ENCODE measurements around the gene SPATS2L. TPM values are rescaled to one million over a fixed set of nuclear protein-coding genes. Genes with fewer than 3 reads are reported as not detected.

The SPATS2L gene
- total RNA-seq, 3 donors from 2014 or later = 61.3 to 67.5 (median 64.5) TPM

DNA sequence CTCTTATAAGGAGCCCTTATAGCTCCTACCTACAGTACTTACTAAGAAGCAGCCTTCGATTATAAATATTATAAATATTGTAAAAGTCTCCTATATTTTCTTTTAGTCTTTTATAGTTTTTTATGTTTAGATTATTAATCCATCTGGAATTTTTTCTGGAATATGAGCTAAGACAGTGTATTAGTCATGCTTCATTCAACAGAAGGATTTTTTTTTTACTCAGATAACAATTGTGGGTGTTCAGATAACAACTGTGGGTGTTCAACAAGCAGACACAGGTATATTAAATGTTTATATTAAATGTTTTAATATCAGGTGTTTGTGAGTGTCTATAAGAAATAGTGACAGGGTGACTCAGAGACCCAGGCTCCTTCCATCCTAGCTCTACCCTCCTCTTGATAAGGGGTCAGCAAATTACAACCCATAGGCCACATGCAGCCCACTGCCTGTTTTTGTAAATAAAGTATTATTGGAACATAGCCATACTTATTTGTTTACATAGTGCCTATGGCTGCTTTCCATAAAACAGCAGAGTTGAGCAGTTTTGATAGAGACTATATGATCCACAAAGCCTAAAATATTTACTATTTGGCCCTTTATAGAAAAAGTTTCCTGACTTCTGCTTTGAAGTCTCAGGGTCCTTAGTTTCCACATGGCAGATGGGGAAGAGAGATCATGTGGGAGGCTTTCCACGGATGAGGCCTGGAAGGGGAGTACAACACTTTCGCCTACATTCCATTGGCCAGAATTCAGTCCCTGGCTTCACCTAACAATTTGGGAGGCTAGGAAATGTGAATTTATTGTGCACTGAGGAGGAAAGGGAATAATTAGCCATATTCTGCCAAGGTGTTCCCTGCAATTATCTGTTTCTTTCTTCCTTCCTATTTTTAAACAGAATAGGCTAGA, 4.3 kb upstream of the SPATS2L start:
- no peak for DNase-seq (ENCODE audit: low spot score in 2 of 2)
- H3K36me3 ChIP-seq = no peaks in the 10 kb centered on the region
- H3K4me3 ChIP-seq = no peak overlapping the region
- no peaks in the 10 kb centered on the region for H3K4me1 ChIP-seq
- no peak for TF ChIP-seq POLR2AphosphoS5 (IDR thresholded peaks at IDR 0.05)
- TF ChIP-seq POLR2A (IDR thresholded peaks at IDR 0.05) = no peak
- no peak for TF ChIP-seq CTCF (IDR thresholded peaks at IDR 0.05)
- no peaks in the 10 kb centered on the region for H3K27me3 ChIP-seq
- H3K27ac ChIP-seq = no peak overlapping the region
- H3K9me3 ChIP-seq = no peaks in the 10 kb centered on the region
- intact Hi-C loops (cut with DNase I; ENCODE audit: low total_unique reads) = loop anchor here (2.0 kb wide), 1 partner anchor 79 kb away; no protein-coding TSS in a partner anchor

DNA sequence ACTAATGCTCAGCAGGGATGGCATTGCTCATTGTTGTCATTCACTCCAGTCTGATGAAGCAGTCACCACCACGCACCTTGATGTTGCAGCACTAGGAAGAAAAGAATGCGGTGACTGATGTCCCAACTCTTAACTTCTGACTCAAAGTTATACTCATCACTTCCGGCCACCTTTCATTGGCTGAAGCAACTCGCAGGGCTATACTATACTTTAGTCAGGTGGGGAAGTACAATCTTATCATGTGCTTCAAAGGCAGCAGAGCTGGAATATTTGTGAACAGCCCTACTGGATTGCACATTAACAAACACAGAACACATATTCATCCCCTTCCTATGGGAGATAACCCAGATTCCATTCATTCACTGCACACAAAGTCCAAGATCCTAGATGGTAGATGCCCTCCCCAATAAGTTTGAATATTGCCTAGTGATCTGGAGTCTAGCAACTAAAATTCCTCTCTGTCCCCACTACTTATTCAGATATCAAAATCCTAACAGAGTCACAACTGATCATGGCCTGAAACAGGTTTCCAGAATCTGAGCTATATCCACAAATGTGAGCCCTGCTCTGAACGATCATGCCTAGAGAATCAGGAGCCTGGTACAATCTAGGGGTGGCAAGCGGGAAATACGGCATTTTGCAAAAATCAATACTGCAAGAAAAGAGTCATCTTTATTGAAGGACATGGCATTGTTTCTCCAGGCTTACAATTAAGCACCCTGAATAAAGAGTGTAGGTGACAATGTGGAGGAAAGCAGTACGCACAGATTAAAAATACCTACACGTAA, 3.4 kb upstream of the SPATS2L start:
- H3K4me1 ChIP-seq = no peaks in the 10 kb centered on the region
- intact Hi-C loops (cut with DNase I; ENCODE audit: low total_unique reads) = no loop called here
- no peaks in the 10 kb centered on the region for H3K36me3 ChIP-seq
- TF ChIP-seq POLR2AphosphoS5 (IDR thresholded peaks at IDR 0.05) = no peak
- TF ChIP-seq POLR2A (IDR thresholded peaks at IDR 0.05) = no peak
- no peak for DNase-seq (ENCODE audit: low spot score in 2 of 2)
- H3K27ac ChIP-seq = no peak overlapping the region
- H3K4me3 ChIP-seq = no peak overlapping the region
- H3K9me3 ChIP-seq = no peaks in the 10 kb centered on the region
- no peaks in the 10 kb centered on the region for H3K27me3 ChIP-seq

GRCh38 chr2:200305797-200306195, 697 bp upstream of the SPATS2L start:
- Histone ChIP-seq H3K4me3 (peak overlapping the region; percentile 89 to 94 (median 92)), H3K27me3 (no peaks in the 10 kb centered on the region), H3K9me3 (no peaks in the 10 kb centered on the region), H3K27ac (peak overlapping the region; percentile 89 to 95), H3K36me3 (no peaks in the 10 kb centered on the region), H3K4me1 (peaks cover 0 to 8% of the 10 kb centered on the region in 2 donors)
- no peak for DNase-seq (ENCODE audit: low spot score in 2 of 2)
- no peak for TF ChIP-seq POLR2A (IDR thresholded peaks at IDR 0.05)
- peak in 1 of 3 donors; percentile 5 for TF ChIP-seq POLR2AphosphoS5 (IDR thresholded peaks at IDR 0.05)
- TF ChIP-seq CTCF (IDR thresholded peaks at IDR 0.05) = peak in 1 of 3 donors; percentile 13
- intact Hi-C loops (cut with DNase I; ENCODE audit: low total_unique reads) = no loop called here

DNA sequence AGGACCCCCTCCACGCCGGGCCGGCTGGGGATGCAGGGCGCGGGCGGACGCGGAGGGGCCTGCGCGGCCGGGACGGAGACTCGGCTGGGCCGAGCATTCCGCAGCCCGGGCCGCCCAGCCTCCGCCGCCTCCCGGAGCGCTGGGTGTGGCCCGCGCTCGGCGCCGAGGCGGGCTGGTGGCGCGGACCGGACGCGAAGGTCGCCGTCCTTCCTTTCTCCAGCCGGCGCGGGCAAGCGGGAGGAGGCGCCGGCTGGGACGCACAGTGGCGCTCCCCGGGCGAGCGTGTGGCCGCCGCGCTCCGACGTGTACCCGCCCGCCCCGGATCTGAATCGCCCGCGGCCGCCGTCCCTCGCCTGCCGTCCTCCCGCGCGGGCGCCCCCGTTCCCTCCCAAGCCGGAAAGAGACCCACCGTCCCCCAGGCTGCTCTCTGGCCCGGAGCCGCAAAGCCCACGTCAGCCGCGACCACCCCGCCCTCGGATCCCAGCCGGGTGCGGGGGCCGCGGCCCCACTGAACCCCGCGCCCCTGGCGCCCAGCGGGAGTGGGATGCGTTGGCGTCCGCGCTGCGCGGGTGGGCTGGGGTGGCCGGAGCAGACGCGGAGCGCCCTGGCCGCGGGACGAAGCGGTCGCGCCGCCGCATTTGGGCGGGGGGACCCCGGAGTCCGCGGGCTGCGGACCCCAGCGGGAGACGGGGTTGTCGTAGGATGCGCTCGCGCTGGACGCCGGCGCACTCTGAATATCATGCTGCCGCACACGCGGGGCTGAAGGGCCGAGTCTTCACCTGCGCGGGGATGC, 634 bp downstream of the SPATS2L start:
- H3K36me3 ChIP-seq = no peaks in the 10 kb centered on the region
- intact Hi-C loops (cut with DNase I; ENCODE audit: low total_unique reads) = loop anchor here (1.0 kb wide), 1 partner anchor 8 kb away; no protein-coding TSS in a partner anchor
- peaks cover 0 to 8% of the 10 kb centered on the region in 2 donors for H3K4me1 ChIP-seq
- H3K27me3 ChIP-seq = no peaks in the 10 kb centered on the region
- H3K9me3 ChIP-seq = no peaks in the 10 kb centered on the region
- peak overlapping the region; percentile 89 to 95 for H3K27ac ChIP-seq
- DNase-seq (ENCODE audit: low spot score in 2 of 2) = no peak
- TF ChIP-seq POLR2A (IDR thresholded peaks at IDR 0.05) = no peak
- peak overlapping the region; percentile 89 to 94 (median 92) for H3K4me3 ChIP-seq

- Histone ChIP-seq H3K36me3 (no peaks in the 10 kb centered on the region), H3K27me3 (no peaks in the 10 kb centered on the region), H3K9me3 (no peaks in the 10 kb centered on the region), H3K4me3 (peak overlapping the region; percentile 89 to 94 (median 92)), H3K27ac (peak overlapping the region; percentile 89 to 95), H3K4me1 (peaks cover 0 to 8% of the 10 kb centered on the region in 2 donors)
- intact Hi-C loops (cut with DNase I; ENCODE audit: low total_unique reads) = loop anchor here (1.0 kb wide), 1 partner anchor 7 kb away; no protein-coding TSS in a partner anchor
- no peak for TF ChIP-seq CTCF (IDR thresholded peaks at IDR 0.05)
- TF ChIP-seq POLR2A (IDR thresholded peaks at IDR 0.05) = no peak
- no peak for TF ChIP-seq POLR2AphosphoS5 (IDR thresholded peaks at IDR 0.05)
- no peak for DNase-seq (ENCODE audit: low spot score in 2 of 2)
These were observed 1.4 kb downstream of the SPATS2L start for GRCh38 chr2:200307724-200308545.

All from breast epithelium (tissue), 4 donors.